K562 (cell line): Measurements from ENCODE around the gene KATNB1. TPM values are rescaled to one million over a fixed set of nuclear protein-coding genes. Genes with fewer than 3 reads are reported as not detected.

Experiments
- BCL6 ChIP-seq: fragments of 250-450 bp; sonication (Bioruptor Pico); IDR thresholded peaks from 2 replicates; pipeline ENCODE4 v1.4.0; 2020
- CBX5 ChIP-seq: IDR thresholded peaks from 2 replicates; pipeline ENCODE4 v1.6.1; 2014; ENCODE audit warnings: low read depth, borderline replicate concordance
- FIP1L1 ChIP-seq: fragments of 200-400 bp; formaldehyde crosslinking; IDR thresholded peaks from 2 replicates; pipeline ENCODE4 v1.6.1; 2018; ENCODE audit warnings: mild to moderate bottlenecking, low read depth, low read length; ENCODE audit not compliant: poor library complexity, severe bottlenecking
- FOSL1 ChIP-seq: fragments of 200-800 bp; sonication (Bioruptor generic); conservative IDR thresholded peaks from 2 replicates; pipeline ENCODE4 v1.6.1; 2016; ENCODE audit warnings: missing genetic modification characterization, missing compliant biosample characterization
- GATAD2B ChIP-seq: fragments of 450-650 bp; IDR thresholded peaks from 2 replicates; pipeline ENCODE4 v1.6.1; 2017; ENCODE audit warnings: mild to moderate bottlenecking, borderline replicate concordance
- HMG20B ChIP-seq: fragments of 250-450 bp; sonication (Bioruptor Pico); IDR thresholded peaks from 2 replicates; pipeline ENCODE4 v1.5.0; 2021; ENCODE audit warnings: mild to moderate bottlenecking
- HSF4 ChIP-seq: fragments of 250-450 bp; sonication (Bioruptor Pico); IDR thresholded peaks from 2 replicates; pipeline ENCODE4 v2.1.2; 2022; ENCODE audit warnings: mild to moderate bottlenecking, moderate library complexity, borderline replicate concordance
- MIER1 ChIP-seq: fragments of 450-650 bp; IDR thresholded peaks from 2 replicates; pipeline ENCODE4 v1.6.1; 2016; ENCODE audit warnings: antibody characterized with exemption, mild to moderate bottlenecking, low read depth
- NRF1 ChIP-seq, 2 experiments: fragments of 450-650 bp; IDR thresholded peaks in 1 of 2; conservative IDR thresholded peaks in 1 of 2; 2 replicates each; pipeline ENCODE4 v1.6.1; 2014; ENCODE audit warnings: mild to moderate bottlenecking in 2 of 2
- PATZ1 ChIP-seq: fragments of 250-450 bp; sonication (Bioruptor Pico); IDR thresholded peaks from 2 replicates; pipeline ENCODE4 v1.5.0; 2020; ENCODE audit warnings: mild to moderate bottlenecking, borderline replicate concordance
- PHB2 ChIP-seq: fragments of 450-650 bp; IDR thresholded peaks from 2 replicates; pipeline ENCODE4 v1.6.1; 2017; ENCODE audit warnings: low read depth
- PHF8 ChIP-seq: fragments of 200-600 bp; sonication (generic); IDR thresholded peaks from 2 replicates; pipeline ENCODE4 v1.6.1; 2012; ENCODE audit warnings: mixed run types, mild to moderate bottlenecking, inconsistent platforms, low read length, moderate library complexity, borderline replicate concordance
- PKNOX1 ChIP-seq: fragments of 450-650 bp; IDR thresholded peaks from 2 replicates; pipeline ENCODE4 v1.6.1; 2016
- SNRNP70 ChIP-seq: fragments of 200-400 bp; formaldehyde crosslinking; optimal IDR thresholded peaks from 2 replicates; pipeline ENCODE3; 2017; ENCODE audit warnings: low read depth, low read length
- TFE3 ChIP-seq: fragments of 450-650 bp; formaldehyde crosslinking; IDR thresholded peaks from 2 replicates; pipeline ENCODE4 v1.4.0; 2020; ENCODE audit warnings: mild to moderate bottlenecking, mixed read lengths
- ZBED1 ChIP-seq: IDR thresholded peaks from 2 replicates; pipeline ENCODE4 v1.6.1; 2014
- ZBTB9 ChIP-seq: fragments of 450-650 bp; formaldehyde crosslinking; IDR thresholded peaks from 2 replicates; pipeline ENCODE4 v1.4.0; 2020; ENCODE audit warnings: mild to moderate bottlenecking, moderate library complexity
- ZFX ChIP-seq: sonication (generic); formaldehyde crosslinking; IDR thresholded peaks from 2 replicates; pipeline ENCODE4 v1.8.0; 2022; ENCODE audit warnings: mild to moderate bottlenecking, missing genetic modification reagents, moderate library complexity
- ZNF212 ChIP-seq: fragments of 450-650 bp; formaldehyde crosslinking; IDR thresholded peaks from 2 replicates; pipeline ENCODE4 v1.4.0; 2020; ENCODE audit warnings: mild to moderate bottlenecking
- ZNF232 ChIP-seq: sonication (generic); formaldehyde crosslinking; IDR thresholded peaks from 2 replicates; pipeline ENCODE4 v1.8.0; 2022; ENCODE audit warnings: mild to moderate bottlenecking, missing genetic modification reagents
- ZNF57 ChIP-seq: fragments of 450-650 bp; formaldehyde crosslinking; IDR thresholded peaks from 2 replicates; pipeline ENCODE4 v1.4.0; 2020; ENCODE audit warnings: mild to moderate bottlenecking, moderate library complexity
- ZNF644 ChIP-seq: fragments of 200-800 bp; sonication (Bioruptor generic); IDR thresholded peaks from 2 replicates; pipeline ENCODE4 v1.6.1; 2016; ENCODE audit warnings: low read depth, missing genetic modification characterization, missing compliant biosample characterization
- polyA plus RNA-seq, 8 experiments: library from polyadenylated mRNA; depleted of rRNA in 4 of 8; stranded (reverse) in 5 of 8; unstranded in 3 of 8; fragments of >200 nt; fragmentation: Nextera tagmentation in 2 of 8; fragmentation: Illumina TruSeq in 1 of 8; extraction: Ambion mirVana in 2 of 8; extraction: Trizol in 1 of 8; gene quantifications; 2 replicates each; pipeline versions ENCODE4 v1.2.1 to v1.2.3, GENCODE V29; 2011 to 2014; ENCODE audit warnings: inconsistent platforms in 1 of 8, missing spikeins in 1 of 8
- total RNA-seq, 7 experiments: library from RNA; depleted of rRNA in 6 of 7; stranded (reverse); fragments of >200 nt in 6 of 7; fragmentation: Illumina TruSeq in 2 of 7; extraction: Trizol in 2 of 7; gene quantifications; 2 replicates each; pipeline versions ENCODE4 v1.2.1 to v1.2.3, GENCODE V29; 2011 to 2021; ENCODE audit warnings: low replicate concordance in 1 of 7

Gene KATNB1
- total and polyA plus RNA-seq, 9 of the 15 experiments (the other 6 are each of a cell fraction or from before 2014, with no cell fraction given), result 1.2 to 52.6 (median 21.9) TPM

GRCh38 chr16:57689762-57690558, 45.6 kb upstream of the KATNB1 start (continued):
- TF ChIP-seq PHB2 (peak; percentile 98), CBX5 (0 out of 2 replicates have a peak, but pooled peaks have one; percentile 24), HMG20B (no peak), MIER1 (no peak), PKNOX1 (peak; percentile 90), ZNF232 (CRISPR knock-in tag) (no peak), NRF1 (conservative IDR thresholded peaks at IDR 0.05 in 1 of 2, IDR thresholded peaks at IDR 0.05 in 1 of 2) (peak; percentile 47 to 62; a peak in 3 of 4 replicates), ZNF212 (CRISPR knock-in tag) (no peak), PATZ1 (CRISPR knock-in tag) (no peak), FOSL1 (tag) (peak; percentile 81), ZNF644 (peak; percentile 98), ZNF57 (CRISPR knock-in tag) (no peak), BCL6 (CRISPR knock-in tag) (peak; percentile 71; the same call in 1 of the 2 replicates), ZBTB9 (CRISPR knock-in tag) (peak; percentile 96), ZFX (CRISPR knock-in tag) (peak; percentile 73), SNRNP70 (no peak), GATAD2B (peak; percentile 98), ZBED1 (peak; percentile 92; the same call in 1 of the 2 replicates), TFE3 (no peak), HSF4 (peak; percentile 50; the same call in 1 of the 2 replicates), FIP1L1 (no peak), PHF8 (peak; percentile 52; the same call in 1 of the 2 replicates)
